DND-41 (cell line): Measurements from ENCODE around the gene IPCEF1.
"Not testable (repeated sequence)": the region's sequence is repeated elsewhere in the genome, so short reads cannot be mapped to it uniquely, and the experiment has no call there.

ENCODE experiments used
- ATAC-seq: fragments of 200-7000 bp; cut with Tn5 transposase; 3 replicates; pipeline ENCODE4 v1.9.1; 2021; ENCODE audit warnings: low read depth; ENCODE audit not compliant: insufficient read depth
- DNase-seq: peaks from one replicate; pipeline ENCODE4 v3.0.0-alpha.2; 2020
- H2AFZ ChIP-seq: 2 replicates; pipeline ENCODE4 v1.6.0; 2012; ENCODE audit warnings: low read depth, low read length
- H3K27ac ChIP-seq: 2 replicates; pipeline ENCODE4 v1.5.1; 2012; ENCODE audit warnings: low read length, inconsistent platforms
- H3K27me3 ChIP-seq: fragments of 200-600 bp; sonication (generic); 2 replicates; pipeline ENCODE4 v1.6.0; 2012; ENCODE audit warnings: low read length, mild to moderate bottlenecking, inconsistent platforms; ENCODE audit not compliant: insufficient read depth, poor library complexity
- H3K36me3 ChIP-seq: 2 replicates; pipeline ENCODE4 v1.5.1; 2012; ENCODE audit warnings: low read length, inconsistent platforms; ENCODE audit not compliant: insufficient read depth
- H3K4me1 ChIP-seq: 2 replicates; pipeline ENCODE4 v1.5.1; 2012; ENCODE audit warnings: mild to moderate bottlenecking, low read length; ENCODE audit not compliant: insufficient read depth
- H3K4me2 ChIP-seq: 2 replicates; pipeline ENCODE4 v1.6.0; 2012; ENCODE audit warnings: mild to moderate bottlenecking, moderate library complexity, low read length, inconsistent platforms; ENCODE audit not compliant: insufficient read depth
- H3K4me3 ChIP-seq, 2 experiments: fragments of 200-600 bp in 1 of 2; shearing (Covaris generic) in 1 of 2; 2 replicates each; pipeline ENCODE4 v1.5.1; 2012 to 2016; ENCODE audit warnings: inconsistent platforms in 2 of 2, low read length in 2 of 2, mild to moderate bottlenecking in 2 of 2, low read depth in 1 of 2, moderate library complexity in 1 of 2
- H3K79me2 ChIP-seq: 2 replicates; pipeline ENCODE4 v1.6.0; 2012; ENCODE audit warnings: low read length, inconsistent platforms; ENCODE audit not compliant: insufficient read depth
- H3K9ac ChIP-seq: 2 replicates; pipeline ENCODE4 v1.6.0; 2012; ENCODE audit warnings: low read depth, mild to moderate bottlenecking, inconsistent platforms, low read length, moderate library complexity
- H3K9me3 ChIP-seq: 2 replicates; pipeline ENCODE4 v1.5.1; 2012; ENCODE audit warnings: low read length, moderate library complexity, mild to moderate bottlenecking, inconsistent platforms; ENCODE audit not compliant: insufficient read depth, severe bottlenecking
- H4K20me1 ChIP-seq: 2 replicates; pipeline ENCODE4 v1.6.0; 2012; ENCODE audit warnings: low read length; ENCODE audit not compliant: insufficient read depth
- CTCF ChIP-seq: IDR thresholded peaks from 2 replicates; pipeline ENCODE4 v1.5.1; 2012; ENCODE audit warnings: borderline replicate concordance, low read length, moderate library complexity, mild to moderate bottlenecking; ENCODE audit not compliant: poor library complexity, severe bottlenecking; ENCODE audit errors: extremely low read depth
- EZH2 ChIP-seq: IDR thresholded peaks from 3 replicates; pipeline ENCODE4 v1.6.1; 2012; ENCODE audit warnings: borderline replicate concordance, low read depth, mild to moderate bottlenecking, moderate library complexity, low read length, inconsistent platforms; ENCODE audit not compliant: severe bottlenecking

Gene IPCEF1

GRCh38 chr6:154206996-154207395 lies 149.6 kb downstream of the IPCEF1 start:
- no peak for ATAC-seq

GRCh38 chr6:154206141-154206540 lies 150.5 kb downstream of the IPCEF1 start:
- no peaks in the 10 kb centered on the region for H3K4me1 ChIP-seq
- H3K79me2 ChIP-seq = no peaks in the 10 kb centered on the region
- no peak overlapping the region for H3K4me3 ChIP-seq
- H3K36me3 ChIP-seq = peaks cover 38% of the 10 kb centered on the region; the same call in 1 of the 2 replicates
- H4K20me1 ChIP-seq = no peaks in the 10 kb centered on the region
- no peaks in the 10 kb centered on the region for H3K9me3 ChIP-seq
- no peak overlapping the region for H3K9ac ChIP-seq
- no peaks in the 10 kb centered on the region for H3K27me3 ChIP-seq
- H3K27ac ChIP-seq = no peak overlapping the region
- no peak for DNase-seq
- H2AFZ ChIP-seq = no peak overlapping the region
- H3K4me2 ChIP-seq = no peak overlapping the region
- no peak for ATAC-seq
- TF ChIP-seq EZH2 = no peak
- TF ChIP-seq CTCF = no peak

More at GRCh38 chr6:154206996-154207395, 149.6 kb downstream of the IPCEF1 start:
- TF ChIP-seq CTCF = no peak
- TF ChIP-seq EZH2 = no peak
- no peak overlapping the region for H3K4me2 ChIP-seq
- no peak overlapping the region for H2AFZ ChIP-seq
- H3K27ac ChIP-seq = no peak overlapping the region
- DNase-seq = no peak
- H4K20me1 ChIP-seq = no peaks in the 10 kb centered on the region
- H3K9ac ChIP-seq = no peak overlapping the region
- peaks cover 39% of the 10 kb centered on the region; the same call in 1 of the 2 replicates for H3K36me3 ChIP-seq
- no peak overlapping the region for H3K4me3 ChIP-seq
- no peaks in the 10 kb centered on the region for H3K27me3 ChIP-seq
- H3K9me3 ChIP-seq = no peaks in the 10 kb centered on the region
- H3K4me1 ChIP-seq = no peaks in the 10 kb centered on the region
- H3K79me2 ChIP-seq = no peaks in the 10 kb centered on the region

GRCh38 chr6:154202958-154203357 lies 153.6 kb downstream of the IPCEF1 start:
- H3K4me2 ChIP-seq = no peak overlapping the region
- no peak overlapping the region for H2AFZ ChIP-seq
- no peaks in the 10 kb centered on the region for H3K79me2 ChIP-seq
- DNase-seq (no peak), ATAC-seq (no peak)
- TF ChIP-seq CTCF (no peak), EZH2 (no peak)
- H3K4me1 ChIP-seq = no peaks in the 10 kb centered on the region
- H3K27me3 ChIP-seq = no peaks in the 10 kb centered on the region
- H3K9ac ChIP-seq = no peak overlapping the region
- peaks cover 45% of the 10 kb centered on the region; the same call in 1 of the 2 replicates for H3K36me3 ChIP-seq
- H3K9me3 ChIP-seq = no peaks in the 10 kb centered on the region
- no peak overlapping the region for H3K27ac ChIP-seq
- H4K20me1 ChIP-seq = no peaks in the 10 kb centered on the region
- H3K4me3 ChIP-seq = no peak overlapping the region

GRCh38 chr6:154202339-154202738 lies 154.3 kb downstream of the IPCEF1 start:
- TF ChIP-seq CTCF (no peak), EZH2 (no peak)
- H3K27me3 ChIP-seq = no peaks in the 10 kb centered on the region
- H3K4me1 ChIP-seq = no peaks in the 10 kb centered on the region
- no peak overlapping the region for H3K27ac ChIP-seq
- no peak overlapping the region for H3K4me2 ChIP-seq
- H4K20me1 ChIP-seq = no peaks in the 10 kb centered on the region
- no peak overlapping the region for H3K9ac ChIP-seq
- no peaks in the 10 kb centered on the region for H3K79me2 ChIP-seq
- H3K9me3 ChIP-seq = no peaks in the 10 kb centered on the region
- ATAC-seq = no peak
- no peak for DNase-seq
- peaks cover 45% of the 10 kb centered on the region for H3K36me3 ChIP-seq
- no peak overlapping the region for H3K4me3 ChIP-seq
- no peak overlapping the region for H2AFZ ChIP-seq

DNA sequence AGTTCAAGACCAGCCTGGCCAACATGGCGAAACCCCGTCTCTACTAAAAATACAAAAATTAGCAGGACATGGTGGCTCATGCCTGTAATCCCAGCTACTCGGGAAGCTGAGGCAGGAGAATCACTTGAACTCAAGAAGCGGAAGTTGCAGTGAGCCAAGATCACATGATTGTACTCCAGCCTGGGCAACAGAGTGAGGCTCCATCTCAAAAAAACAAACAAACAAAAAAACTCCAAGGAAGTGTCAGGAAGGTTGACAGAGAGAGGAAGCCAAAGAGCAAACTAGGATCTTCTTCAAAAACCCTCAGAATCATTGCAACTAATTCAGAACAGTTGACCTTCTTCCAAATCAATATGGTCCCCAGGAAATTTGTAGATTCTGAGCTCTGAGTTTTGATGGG lies 154.9 kb downstream of the IPCEF1 start:
- H2AFZ ChIP-seq, H3K79me2 ChIP-seq, H3K9me3 ChIP-seq, DNase-seq, H3K27ac ChIP-seq, H3K27me3 ChIP-seq, H3K4me2 ChIP-seq, ATAC-seq, H3K4me1 ChIP-seq, H3K9ac ChIP-seq, H3K4me3 ChIP-seq, H4K20me1 ChIP-seq: not testable (repeated sequence)
- peaks cover 42% of the 10 kb centered on the region for H3K36me3 ChIP-seq
